ENCODE results near the gene SCN4B.

The SCN4B gene

DNA sequence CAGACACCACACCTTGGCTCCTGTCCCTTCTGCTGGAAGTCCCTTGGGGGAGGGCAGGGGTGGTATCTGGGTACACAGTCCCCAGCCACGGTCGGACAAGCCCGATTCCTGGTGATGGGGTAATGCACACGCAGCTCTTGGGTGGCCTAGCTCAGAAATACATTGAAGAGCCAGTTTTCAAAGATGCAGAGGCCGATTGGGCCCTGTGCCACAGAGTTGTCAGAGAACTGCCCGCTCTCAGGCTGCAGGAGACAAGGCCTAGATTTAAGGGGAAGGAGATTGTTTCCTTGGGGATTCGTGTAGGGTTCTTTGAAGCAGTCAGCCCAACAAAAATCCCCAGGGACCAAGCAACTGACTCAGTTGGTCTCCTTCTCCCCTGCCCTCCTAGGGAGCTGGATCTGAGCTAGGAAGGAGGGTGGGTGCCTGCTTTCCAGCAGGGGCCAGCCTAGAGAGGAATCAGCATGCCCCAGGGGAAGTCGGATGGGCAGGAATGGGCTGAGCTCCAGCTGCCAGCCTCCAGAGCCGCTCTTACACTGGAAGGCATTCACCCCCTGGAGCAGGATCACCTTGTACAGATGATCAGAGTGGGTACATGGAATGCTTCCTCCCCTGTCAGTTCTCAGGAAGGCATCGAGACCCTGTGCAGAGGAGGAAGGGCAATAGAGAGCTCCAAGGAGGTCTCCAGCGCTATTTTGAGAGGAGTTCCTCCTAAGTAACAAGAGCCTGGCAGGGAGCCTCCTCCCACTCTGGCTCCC lies 3.3 kb upstream of the SCN4B start:
- no peak overlapping the region for H3K27ac ChIP-seq
- no peak overlapping the region for H3K4me3 ChIP-seq

DNA sequence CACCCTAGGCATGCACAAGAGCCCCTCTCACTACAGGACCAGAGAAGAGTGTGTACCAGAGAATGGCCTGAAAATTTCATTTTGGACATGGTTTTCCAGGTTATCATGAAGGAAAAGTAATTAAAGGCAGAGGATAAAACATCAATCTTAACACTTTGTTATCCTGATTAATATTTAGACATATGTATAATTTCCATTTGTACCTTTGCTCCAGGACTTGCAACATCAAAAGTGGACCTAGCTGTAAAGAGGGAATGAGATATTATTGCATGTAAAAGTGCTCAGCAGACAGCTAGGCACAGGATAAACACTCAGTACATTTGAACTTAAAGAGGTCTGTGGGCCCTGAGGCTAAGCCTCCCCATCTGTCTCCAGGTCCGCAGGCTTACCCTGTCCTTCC lies 2.0 kb upstream of the SCN4B start:
- H3K4me3 ChIP-seq, result no peak overlapping the region

DNA sequence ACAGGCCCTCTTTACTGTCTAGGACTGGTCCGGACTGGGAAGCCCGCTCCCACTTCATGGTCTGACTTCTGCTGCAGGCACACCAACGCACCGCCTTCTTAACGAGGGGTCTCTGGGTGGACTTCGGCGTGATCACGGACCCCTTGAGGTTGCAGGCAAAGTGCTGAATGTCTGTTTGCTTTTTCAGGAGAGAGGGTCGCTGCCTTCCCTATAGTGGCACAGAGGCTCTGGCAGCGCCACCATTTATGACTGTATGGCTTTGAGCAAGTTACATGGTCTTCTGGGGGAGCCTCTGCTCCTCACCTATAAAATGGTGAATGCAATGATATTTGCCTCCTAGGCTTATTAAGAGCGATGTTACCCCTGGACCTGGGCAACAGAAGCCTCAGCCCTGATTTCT lies 1.4 kb upstream of the SCN4B start:
- H3K27ac ChIP-seq, result no peak overlapping the region

More for the DNA sequence above, 2.0 kb upstream of the SCN4B start:
- no peak overlapping the region for H3K27ac ChIP-seq

DNA sequence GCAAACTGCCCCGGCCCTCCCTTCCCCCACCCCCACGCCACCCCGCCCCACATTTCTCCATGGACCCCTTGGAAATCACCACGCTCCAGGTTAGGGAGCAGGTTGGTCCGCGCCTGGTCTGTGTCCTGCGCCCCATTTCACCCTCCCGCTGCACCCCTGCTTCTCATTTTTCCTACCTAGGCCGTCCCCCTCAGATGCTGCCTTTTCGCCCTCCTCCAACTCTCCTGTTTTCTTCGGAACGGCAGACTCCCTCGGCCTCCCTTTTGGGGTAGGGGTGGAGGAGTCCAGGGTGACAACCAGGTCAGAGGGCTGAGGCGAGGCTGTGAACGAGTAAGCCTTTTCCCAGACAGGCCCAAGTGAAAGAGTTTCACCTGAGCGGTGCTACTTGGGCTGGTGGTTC lies 893 bp upstream of the SCN4B start:
- Histone ChIP-seq H3K4me3 (peak overlapping the region; percentile 30 to 51 (median 42)), H3K27ac (no peak overlapping the region)

More for the DNA sequence above, 1.4 kb upstream of the SCN4B start:
- H3K4me3 ChIP-seq, result no peak overlapping the region

DNA sequence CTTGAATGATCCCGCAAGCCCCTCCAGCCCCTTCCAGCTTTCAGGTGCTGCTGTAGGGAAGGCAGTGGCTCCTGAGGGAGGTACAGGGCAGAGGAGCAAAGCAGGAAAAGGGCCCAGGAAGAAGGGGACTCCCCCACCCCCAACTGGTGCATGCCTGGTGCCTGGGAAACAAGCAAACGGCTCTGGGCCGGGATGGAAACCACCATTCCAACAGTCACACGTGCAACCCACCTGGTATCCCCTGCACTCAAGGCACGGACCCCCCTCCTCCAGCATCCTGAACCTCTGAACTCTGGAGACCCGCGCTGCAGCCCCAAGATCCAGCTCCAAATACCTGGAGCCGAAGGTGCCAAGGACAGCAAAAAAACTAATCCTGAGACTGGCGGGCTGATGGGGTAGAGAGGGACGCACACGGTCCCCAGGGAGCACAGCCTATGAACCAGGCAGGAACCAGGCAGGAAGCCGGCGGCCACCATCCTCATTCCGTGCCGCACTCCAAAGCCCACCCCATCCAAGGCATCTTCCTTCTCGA lies 537 bp downstream of the SCN4B start:
- Histone ChIP-seq H3K27ac (peak overlapping the region in 4 of 21 experiments; percentile 4 to 48 (median 18)), H3K4me3 (peak overlapping the region; percentile 30 to 51 (median 42))

DNA sequence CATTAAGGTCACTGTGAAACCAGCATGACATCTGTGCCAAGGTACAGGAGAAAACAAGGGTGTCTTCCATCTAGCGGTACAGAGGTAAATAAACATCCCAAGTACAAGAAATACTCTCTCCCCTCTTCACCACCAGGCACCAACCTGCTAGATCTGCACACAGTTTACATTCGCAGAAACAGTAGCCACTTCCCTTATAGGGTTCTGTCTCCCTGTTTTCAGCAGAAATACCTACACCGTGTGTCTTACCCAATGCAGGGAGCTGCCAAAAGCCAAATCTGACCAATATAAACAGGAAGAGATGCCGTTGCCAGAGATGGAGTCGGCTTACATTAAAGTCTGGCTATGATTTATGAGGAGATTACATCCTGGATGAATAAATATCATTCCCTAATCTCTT lies 1.2 kb downstream of the SCN4B start:
- Histone ChIP-seq H3K27ac (no peak overlapping the region), H3K4me3 (peak overlapping the region in 1 of 7 experiments; percentile 46)

DNA sequence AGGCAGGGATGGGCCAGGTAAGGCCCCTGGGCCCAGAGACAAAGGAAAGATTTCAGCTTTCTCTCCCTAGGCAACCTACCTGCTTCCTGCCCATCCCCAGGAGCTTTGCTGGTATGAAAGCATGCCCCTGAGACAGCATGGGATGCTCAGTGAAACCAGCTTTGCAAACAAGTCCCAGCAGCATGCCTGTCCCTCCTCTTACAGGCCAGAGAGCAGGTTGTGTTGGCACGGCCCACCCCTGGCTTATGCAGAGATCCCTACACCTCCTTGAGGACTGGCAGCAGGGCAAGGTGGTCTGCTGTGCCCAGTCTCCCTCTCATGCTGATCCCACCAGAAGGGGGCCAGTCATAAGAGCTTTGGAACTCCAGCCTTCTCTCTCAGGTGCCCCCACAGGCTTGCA lies 3.1 kb downstream of the SCN4B start:
- no peak overlapping the region for H3K4me3 ChIP-seq
- H3K27ac ChIP-seq, result peak overlapping the region in 2 of 21 experiments; percentile 6 to 20

DNA sequence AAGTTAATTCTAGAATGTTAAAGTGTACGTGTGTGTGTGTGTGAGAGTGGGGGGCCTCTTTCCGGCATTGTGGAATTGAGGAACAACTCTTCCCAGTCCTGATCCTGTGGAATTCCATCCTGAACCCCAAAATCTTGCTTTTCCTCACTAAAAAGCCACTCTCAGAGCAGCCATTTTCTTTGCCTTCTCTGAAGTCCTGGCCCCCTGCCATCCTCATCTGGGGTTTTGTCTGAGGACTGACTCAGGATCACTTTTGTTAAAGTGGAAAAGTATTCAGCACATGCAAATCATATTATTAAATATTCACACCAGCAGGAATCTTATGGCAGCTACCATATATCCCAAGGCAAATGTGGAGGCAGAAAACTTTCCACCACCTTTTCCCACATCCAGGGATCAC lies 3.8 kb downstream of the SCN4B start:
- no peak overlapping the region for H3K4me3 ChIP-seq

DNA sequence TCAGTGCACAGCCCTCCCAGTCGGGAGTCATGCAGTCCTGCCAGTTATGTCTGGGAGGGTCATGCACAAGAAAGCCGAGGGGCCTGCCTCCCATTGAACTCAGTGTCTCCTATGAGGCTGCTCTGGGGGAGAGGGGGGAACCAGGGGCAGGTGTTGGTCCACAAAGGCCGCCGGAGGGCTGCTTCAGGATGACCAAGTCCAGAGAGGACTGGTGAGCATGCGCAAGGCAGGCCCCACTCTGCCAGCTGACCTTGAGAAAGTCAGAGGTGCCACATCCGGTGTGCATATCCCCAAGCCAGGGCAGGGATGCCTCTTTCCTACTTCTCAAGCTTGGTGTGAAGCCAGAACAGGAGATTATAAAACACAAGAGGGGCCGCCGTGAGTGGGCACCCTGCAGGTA lies 4.4 kb downstream of the SCN4B start:
- Histone ChIP-seq H3K4me3 (no peak overlapping the region), H3K27ac (peak overlapping the region in 2 of 21 experiments; percentile 8 to 15)

More for the DNA sequence above, 3.8 kb downstream of the SCN4B start:
- H3K27ac ChIP-seq, result peak overlapping the region in 3 of 21 experiments; percentile 6 to 15 (median 8)

DNA sequence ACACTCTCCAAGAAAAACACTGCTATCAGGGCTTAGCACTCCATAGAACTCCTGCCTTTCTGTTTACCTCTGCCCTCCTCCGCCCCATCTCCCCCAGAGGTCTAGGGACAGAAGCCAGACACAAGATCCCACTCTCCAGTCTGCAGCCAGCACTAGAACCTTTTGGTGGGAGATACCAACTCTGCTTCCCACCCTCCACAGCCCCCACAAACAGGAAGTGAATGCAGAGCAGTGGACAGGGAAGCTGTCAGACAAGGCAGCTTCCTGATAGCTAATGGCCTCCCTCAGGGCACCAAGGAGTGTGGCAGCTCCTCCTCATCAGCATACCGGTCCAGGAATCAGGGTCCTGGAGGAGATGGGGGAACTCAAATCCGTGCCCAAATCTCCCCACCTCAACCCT lies 5.1 kb downstream of the SCN4B start:
- H3K27ac ChIP-seq, result peak overlapping the region in 2 of 21 experiments; percentile 5 to 13
- no peak overlapping the region for H3K4me3 ChIP-seq

DNA sequence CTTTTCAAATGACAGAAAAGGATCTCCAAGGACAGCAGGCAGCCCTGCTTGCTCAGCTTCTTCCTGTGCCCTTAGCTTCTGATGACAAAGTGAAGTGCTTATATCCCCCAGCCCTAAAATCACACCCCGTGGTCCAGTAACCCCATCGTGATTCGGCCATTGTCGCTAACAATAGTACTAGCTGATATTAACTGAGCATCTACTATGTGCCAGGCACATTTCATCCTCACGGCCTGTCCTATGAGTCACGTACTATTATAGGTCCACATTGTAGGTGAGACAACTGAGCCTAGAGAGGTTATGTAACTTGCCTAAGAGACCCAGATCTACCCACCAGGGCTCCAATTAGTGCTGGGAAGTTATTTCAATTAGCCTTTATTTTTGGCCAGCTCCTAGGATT lies 6.1 kb downstream of the SCN4B start:
- no peak overlapping the region for H3K4me3 ChIP-seq

DNA sequence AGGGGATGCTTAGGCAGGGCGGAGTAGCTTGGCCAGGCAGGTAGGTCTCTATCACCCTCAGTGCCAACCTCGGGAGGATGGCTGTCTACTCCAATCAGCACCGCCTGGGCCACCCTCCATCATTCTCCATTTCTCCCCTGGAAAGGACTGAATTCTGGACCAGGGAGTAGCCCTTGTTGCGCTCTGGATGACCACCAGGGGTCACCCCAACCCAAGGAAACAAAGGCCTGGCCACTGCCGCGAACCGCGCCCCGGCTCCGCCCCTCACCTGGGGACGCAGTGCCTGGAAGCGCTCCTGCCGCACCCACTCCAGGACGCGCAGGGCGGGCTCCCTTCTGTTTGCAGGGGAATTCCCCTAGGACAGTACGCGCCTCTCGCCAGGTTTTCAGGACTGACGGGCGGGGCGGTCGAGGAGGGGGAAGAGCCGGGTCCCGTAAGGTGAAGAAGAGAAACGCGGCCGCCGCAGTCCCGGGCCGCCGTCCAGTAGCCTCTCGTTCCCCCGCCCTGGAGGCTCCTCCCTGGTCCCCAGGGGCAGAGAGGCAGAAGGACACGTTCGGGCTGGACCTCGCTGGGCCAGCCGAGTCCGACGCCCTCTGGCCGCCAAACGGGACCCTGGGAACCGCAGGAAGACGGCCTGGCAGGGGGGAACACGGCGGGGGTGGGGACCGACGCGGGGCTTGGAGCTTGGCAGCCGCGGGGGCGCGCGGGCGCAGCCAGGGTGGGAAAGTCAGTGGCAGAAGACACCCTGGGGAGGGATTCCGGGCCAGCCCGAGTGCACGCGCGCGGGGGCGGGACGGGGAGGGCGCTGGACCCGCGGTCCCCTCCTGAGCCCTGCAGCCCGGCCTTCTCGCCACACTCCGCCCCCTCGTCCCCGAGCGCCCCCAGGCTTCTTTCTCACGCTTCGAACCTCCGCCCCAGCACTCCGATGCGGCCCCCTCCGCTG lies 7.1 kb downstream of the SCN4B start:
- peak overlapping the region in 18 of 21 experiments; percentile 3 to 84 (median 65) for H3K27ac ChIP-seq
- peak overlapping the region; percentile 39 to 66 (median 43) for H3K4me3 ChIP-seq

More for the DNA sequence above, 6.1 kb downstream of the SCN4B start:
- H3K27ac ChIP-seq, result peak overlapping the region in 4 of 21 experiments; percentile 54 to 83 (median 78)

DNA sequence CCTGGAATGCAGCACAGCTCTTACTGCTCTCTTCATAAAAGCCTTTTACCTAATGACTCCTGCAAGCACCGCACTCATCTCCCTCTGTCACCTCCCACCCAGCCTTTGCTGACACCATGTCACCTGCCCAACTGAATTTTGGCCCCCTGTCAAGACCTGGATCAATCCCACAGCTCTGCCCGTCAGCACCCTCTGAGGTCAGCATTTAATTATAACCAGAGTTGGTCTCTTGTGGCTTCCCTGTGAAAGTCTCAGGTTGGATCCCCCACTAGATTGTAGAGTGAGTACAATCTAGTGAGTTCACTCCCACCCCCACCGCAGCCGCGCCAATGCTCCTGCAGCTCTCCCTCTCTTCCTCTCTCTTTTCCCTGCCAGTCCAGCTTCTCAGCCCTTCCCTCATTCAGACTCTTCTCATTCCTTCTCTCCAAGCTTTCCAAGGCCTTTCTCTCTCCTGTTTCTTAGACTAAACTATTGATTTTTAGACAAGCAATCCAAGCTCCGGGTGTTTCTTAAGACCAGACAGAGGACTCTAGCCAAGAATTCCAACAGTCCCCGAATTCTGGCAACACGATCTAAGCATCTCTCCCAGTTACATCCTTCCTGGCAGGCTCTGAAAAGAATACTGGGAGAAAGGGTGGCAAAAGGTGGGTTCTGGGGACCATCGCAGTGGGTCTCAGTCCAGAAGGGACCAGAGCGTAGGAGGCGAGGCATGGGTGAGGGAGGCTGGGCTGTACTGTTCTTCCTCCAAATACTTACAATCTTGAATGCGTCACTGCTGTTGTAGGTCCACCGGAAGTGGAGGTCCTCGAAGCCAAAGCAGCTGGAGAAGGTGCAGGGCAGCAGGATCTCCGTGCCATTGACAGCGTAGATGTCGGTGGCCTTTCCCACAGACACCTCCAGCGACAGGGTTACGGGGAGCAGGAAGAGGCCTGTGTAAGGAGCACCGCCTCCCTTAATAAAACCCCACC lies 8.0 kb downstream of the SCN4B start:
- H3K4me3 ChIP-seq, result peak overlapping the region in 1 of 7 experiments; percentile 43
- H3K27ac ChIP-seq, result no peak overlapping the region

DNA sequence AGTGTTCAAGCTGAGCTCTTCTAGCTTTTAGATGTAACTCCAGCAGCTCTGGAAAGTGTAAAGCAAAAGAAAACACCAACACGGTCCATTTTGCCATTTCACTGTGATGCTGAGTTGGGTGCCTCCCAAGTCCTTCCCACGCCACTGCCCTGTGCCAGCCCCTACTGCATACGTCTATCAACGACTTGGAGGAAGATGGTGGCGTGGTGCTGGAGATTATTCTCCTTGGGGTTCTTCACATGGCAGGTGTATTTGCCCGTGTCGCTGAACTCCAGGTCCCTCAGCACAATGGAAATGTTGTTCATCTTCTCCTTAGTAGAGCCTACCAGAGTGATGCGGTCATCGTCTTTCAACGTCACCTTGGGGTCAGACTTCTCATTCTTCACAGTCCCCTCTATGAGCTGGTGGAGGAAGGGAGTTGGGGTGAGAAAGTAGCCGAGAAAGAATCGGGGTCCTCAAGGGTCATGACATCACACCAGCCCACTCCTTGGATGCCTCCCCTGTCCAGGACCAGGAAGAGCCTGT lies 8.9 kb downstream of the SCN4B start:
- Histone ChIP-seq H3K4me3 (no peak overlapping the region), H3K27ac (no peak overlapping the region)

DNA sequence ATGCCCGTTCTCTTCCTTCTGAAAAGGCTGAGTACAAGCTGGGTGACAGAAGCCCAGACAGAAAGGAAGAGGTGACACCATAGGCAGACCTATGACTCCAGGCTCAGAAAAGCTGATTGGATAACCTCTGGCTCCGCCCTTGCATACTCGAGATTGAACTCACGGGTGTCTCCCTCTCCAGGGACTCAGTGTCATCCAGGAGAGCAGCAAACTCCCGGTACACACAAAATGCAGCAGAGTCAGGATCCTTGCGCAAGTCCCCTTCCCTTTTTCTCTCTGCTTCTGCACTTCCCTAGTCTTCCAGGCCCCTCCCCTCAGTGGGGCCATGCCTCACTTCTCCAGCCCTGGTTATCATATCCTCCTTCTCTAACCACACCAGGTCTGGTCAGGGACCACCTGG lies 9.8 kb downstream of the SCN4B start:
- Histone ChIP-seq H3K4me3 (no peak overlapping the region), H3K27ac (no peak overlapping the region)

DNA sequence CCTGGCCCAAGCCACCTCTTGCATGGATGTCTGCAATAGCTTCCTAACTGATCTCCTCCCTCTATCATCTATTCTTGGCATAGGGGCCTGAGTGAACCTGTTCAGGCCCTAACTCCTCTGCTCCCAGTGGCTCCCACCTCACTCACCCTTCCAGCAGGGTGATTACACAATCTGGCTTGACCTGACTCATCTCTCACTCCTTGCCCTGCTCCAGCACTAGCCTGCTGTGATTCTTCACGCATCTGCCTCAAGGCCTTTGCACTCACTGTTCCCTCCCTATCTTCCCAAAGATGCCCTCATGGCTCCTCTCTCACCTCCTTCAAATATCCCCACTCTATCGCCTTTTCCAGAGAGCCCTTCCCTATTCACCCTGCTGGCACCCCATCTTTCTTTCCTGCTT lies 10.5 kb downstream of the SCN4B start:
- H3K4me3 ChIP-seq, result no peak overlapping the region
- no peak overlapping the region for H3K27ac ChIP-seq

DNA sequence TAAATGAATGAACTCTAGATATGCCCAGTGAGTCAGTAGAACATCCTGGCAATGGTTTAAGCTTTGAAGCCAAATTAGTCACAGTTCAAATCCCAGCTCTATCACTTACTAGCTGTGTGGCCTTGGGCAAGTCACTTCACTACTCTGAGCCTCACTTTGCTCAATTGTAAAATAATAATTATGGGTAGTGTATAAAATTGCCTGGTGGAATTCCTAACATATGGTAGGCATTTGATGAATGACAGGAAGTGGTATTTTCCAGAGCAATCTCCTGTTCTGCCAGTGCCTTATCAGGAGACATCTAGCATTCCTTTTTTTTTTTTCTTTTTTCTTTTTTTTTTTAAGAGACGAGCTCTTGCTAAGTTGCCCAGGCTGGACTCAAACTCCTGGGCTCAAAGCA lies 13.0 kb downstream of the SCN4B start:
- H3K27ac ChIP-seq, result no peak overlapping the region
- H3K4me3 ChIP-seq, result no peak overlapping the region

DNA sequence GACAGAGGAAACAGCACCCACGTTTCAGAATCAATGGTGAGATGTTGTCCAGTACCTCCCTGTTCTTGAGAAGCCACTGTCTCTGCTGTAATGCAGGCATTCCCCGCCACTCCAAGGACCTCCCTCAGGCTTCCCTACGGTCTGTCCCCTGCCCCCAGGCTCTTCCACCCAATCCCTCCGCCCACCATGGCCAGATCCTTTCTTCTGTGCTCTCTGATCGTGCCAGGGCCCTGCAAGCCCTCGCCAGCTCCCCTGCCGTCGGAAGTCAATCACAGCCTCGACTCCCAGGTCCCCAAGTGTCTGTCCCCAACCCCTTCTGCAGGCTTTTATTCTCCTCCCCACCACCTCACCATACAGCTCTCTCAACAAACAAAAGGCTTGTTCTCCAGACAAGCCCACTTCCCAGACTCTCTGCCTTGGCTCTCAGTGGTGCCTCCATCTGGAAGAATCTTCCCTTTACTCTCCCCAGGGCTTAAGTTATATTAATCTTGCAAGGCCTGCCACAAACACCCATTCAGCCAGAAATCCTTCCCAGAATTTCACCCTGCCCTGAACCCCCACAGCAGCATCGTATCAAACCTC lies 13.7 kb downstream of the SCN4B start:
- no peak overlapping the region for H3K27ac ChIP-seq
- H3K4me3 ChIP-seq, result no peak overlapping the region

DNA sequence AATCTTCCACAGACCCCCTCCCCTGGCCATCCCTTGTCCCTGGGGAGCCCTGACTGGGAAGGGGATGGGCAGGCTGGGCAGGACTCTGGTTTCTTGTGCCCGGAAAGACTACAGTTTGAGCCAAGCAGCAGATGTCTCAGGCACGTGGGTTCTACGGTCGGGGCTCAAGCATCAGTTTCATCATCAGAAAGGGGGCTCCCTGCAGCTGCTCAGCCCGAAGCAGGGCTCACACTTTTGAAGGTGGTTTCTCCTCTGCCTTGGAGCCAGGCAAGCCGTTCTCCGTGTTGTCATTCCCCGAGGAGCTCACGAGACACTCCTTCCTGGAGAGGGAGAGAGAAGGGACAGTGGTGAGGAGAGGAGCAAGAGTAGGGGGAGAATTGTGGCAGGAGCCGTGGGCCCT lies 15.8 kb downstream of the SCN4B start:
- Histone ChIP-seq H3K4me3 (no peak overlapping the region), H3K27ac (no peak overlapping the region)
